Loucy (cell line): ENCODE results near the gene FAM124A.

Experiments used
- H2AFZ ChIP-seq: fragments of 200-600 bp; sonication (generic); 2 replicates; pipeline ENCODE4 v1.6.0; 2016; ENCODE audit warnings: antibody characterized with exemption, mild to moderate bottlenecking, low read length, moderate library complexity
- H3F3A ChIP-seq: fragments of 200-600 bp; 2 replicates; pipeline ENCODE4 v1.6.0; 2016; ENCODE audit warnings: antibody characterized with exemption, low read depth, mild to moderate bottlenecking
- H3K27me3 ChIP-seq: fragments of 200-600 bp; sonication (generic); 2 replicates; pipeline ENCODE4 v1.6.1; 2014; ENCODE audit warnings: low read length, mild to moderate bottlenecking; ENCODE audit not compliant: insufficient read depth, poor library complexity, severe bottlenecking
- H3K36me3 ChIP-seq: fragments of 200-600 bp; sonication (generic); 2 replicates; pipeline ENCODE4 v1.6.1; 2016; ENCODE audit warnings: low read length; ENCODE audit not compliant: insufficient read depth
- H3K4me1 ChIP-seq: fragments of 200-600 bp; sonication (generic); 2 replicates; pipeline ENCODE4 v1.5.1; 2014; ENCODE audit warnings: low read length, mild to moderate bottlenecking; ENCODE audit not compliant: insufficient read depth, poor library complexity, severe bottlenecking
- H3K4me2 ChIP-seq: fragments of 200-600 bp; sonication (generic); 2 replicates; pipeline ENCODE4 v1.6.0; 2014; ENCODE audit warnings: antibody characterized with exemption, low read length, low read depth, mild to moderate bottlenecking; ENCODE audit not compliant: poor library complexity, severe bottlenecking
- H3K4me3 ChIP-seq: fragments of 200-600 bp; sonication (generic); 2 replicates; pipeline ENCODE4 v1.5.1; 2014; ENCODE audit warnings: low read length, mild to moderate bottlenecking, mixed read lengths; ENCODE audit not compliant: poor library complexity, severe bottlenecking
- H3K79me2 ChIP-seq: fragments of 200-600 bp; sonication (generic); 2 replicates; pipeline ENCODE4 v1.6.1; 2014; ENCODE audit warnings: low read length; ENCODE audit not compliant: insufficient read depth
- H3K9ac ChIP-seq: fragments of 200-600 bp; sonication (generic); 2 replicates; pipeline ENCODE4 v1.6.0; 2014; ENCODE audit warnings: mild to moderate bottlenecking, low read depth, low read length, moderate library complexity; ENCODE audit not compliant: poor library complexity, severe bottlenecking
- H3K9me2 ChIP-seq: fragments of 200-600 bp; sonication (generic); replicated peaks from 2 replicates; pipeline ENCODE4 v1.6.1; 2016; ENCODE audit warnings: low read depth, low read length, mixed read lengths
- H3K9me3 ChIP-seq: fragments of 200-600 bp; sonication (generic); 2 replicates; pipeline ENCODE4 v1.6.1; 2014; ENCODE audit warnings: mild to moderate bottlenecking, antibody characterized with exemption, low read length, low read depth; ENCODE audit not compliant: insufficient read depth
- H4K20me1 ChIP-seq: fragments of 200-600 bp; sonication (generic); 2 replicates; pipeline ENCODE4 v1.6.0; 2014; ENCODE audit warnings: antibody characterized with exemption, low read length, mild to moderate bottlenecking; ENCODE audit not compliant: insufficient read depth, poor library complexity, severe bottlenecking
- CTCF ChIP-seq: fragments of 200-600 bp; sonication (generic); conservative IDR thresholded peaks from 2 replicates; pipeline ENCODE4 v1.5.1; 2014; ENCODE audit warnings: mild to moderate bottlenecking, antibody characterized with exemption, low read length
- EZH2phosphoT487 ChIP-seq: fragments of 200-600 bp; IDR thresholded peaks from 2 replicates; pipeline ENCODE4 v1.6.1; 2018; ENCODE audit warnings: antibody characterized with exemption, mild to moderate bottlenecking, moderate library complexity, borderline replicate concordance

FAM124A gene

DNA sequence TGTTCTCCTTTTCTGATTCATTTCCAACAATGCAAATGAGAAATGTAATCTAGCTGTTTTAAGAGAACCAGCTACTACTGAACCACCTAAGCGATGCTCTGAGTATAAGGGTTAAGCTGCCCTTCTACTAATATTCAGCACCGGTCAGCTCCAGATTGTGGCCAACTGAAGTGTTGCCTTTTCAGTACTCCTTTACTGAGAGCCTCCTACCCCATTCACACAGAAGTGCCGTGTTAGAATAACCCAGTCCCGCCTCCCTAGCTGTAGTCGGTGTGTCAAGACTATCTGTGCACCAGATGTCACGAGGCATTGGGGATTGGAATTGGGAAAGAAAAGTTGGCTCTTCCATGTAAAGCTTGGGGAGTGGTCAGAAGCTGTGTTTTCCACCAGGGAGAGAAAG is 45.4 kb downstream of the FAM124A start:
- no peak overlapping the region for H3K4me3 ChIP-seq
- H3K27me3 ChIP-seq = no peaks in the 10 kb centered on the region

DNA sequence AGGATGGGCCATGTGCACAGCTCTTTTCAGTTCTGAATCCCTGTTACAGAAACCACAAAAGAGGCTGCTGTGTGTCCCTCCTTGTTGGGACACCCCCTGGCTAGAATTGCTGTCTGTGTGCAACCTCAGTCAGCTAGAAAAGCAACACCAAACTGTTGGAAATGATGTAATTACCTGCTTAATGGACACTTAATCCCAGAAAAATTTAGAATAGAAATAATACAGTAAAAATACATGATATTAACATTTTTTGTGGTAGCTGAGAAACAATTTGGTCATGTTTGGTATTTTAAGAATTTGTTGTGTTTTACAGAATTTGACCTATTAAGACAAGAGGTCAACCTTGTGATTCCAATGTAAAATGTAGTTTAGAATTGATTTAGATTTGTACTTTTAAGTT is 46.8 kb downstream of the FAM124A start:
- no peaks in the 10 kb centered on the region for H4K20me1 ChIP-seq
- no peaks in the 10 kb centered on the region for H3F3A ChIP-seq
- H3K4me1 ChIP-seq = no peaks in the 10 kb centered on the region
- TF ChIP-seq CTCF (no peak), EZH2phosphoT487 (no peak)
- no peak overlapping the region for H3K4me3 ChIP-seq
- H3K9me2 ChIP-seq = no peaks in the 10 kb centered on the region
- H2AFZ ChIP-seq = no peak overlapping the region
- H3K79me2 ChIP-seq = no peaks in the 10 kb centered on the region
- no peaks in the 10 kb centered on the region for H3K36me3 ChIP-seq
- H3K9ac ChIP-seq = no peak overlapping the region
- no peaks in the 10 kb centered on the region for H3K9me3 ChIP-seq
- H3K27me3 ChIP-seq = no peaks in the 10 kb centered on the region
- no peak overlapping the region for H3K4me2 ChIP-seq

More for the DNA sequence above, 45.4 kb downstream of the FAM124A start:
- no peaks in the 10 kb centered on the region for H3K4me1 ChIP-seq
- no peak for TF ChIP-seq EZH2phosphoT487
- TF ChIP-seq CTCF = no peak
- no peak overlapping the region for H2AFZ ChIP-seq
- H3K4me2 ChIP-seq = no peak overlapping the region
- no peaks in the 10 kb centered on the region for H3K79me2 ChIP-seq
- H4K20me1 ChIP-seq = no peaks in the 10 kb centered on the region
- H3K36me3 ChIP-seq = no peaks in the 10 kb centered on the region
- H3F3A ChIP-seq = no peaks in the 10 kb centered on the region
- H3K9me2 ChIP-seq = no peaks in the 10 kb centered on the region
- no peaks in the 10 kb centered on the region for H3K9me3 ChIP-seq
- H3K9ac ChIP-seq = no peak overlapping the region

- H3K9me3 ChIP-seq = no peaks in the 10 kb centered on the region
- no peak overlapping the region for H3K4me2 ChIP-seq
- no peaks in the 10 kb centered on the region for H3F3A ChIP-seq
Observed at GRCh38 chr13:51270623-51271415, 48.6 kb downstream of the FAM124A start.

More at GRCh38 chr13:51270623-51271415, 48.6 kb downstream of the FAM124A start:
- Histone ChIP-seq H3K36me3 (no peaks in the 10 kb centered on the region), H2AFZ (no peak overlapping the region), H3K9ac (no peak overlapping the region), H4K20me1 (no peaks in the 10 kb centered on the region), H3K4me1 (no peaks in the 10 kb centered on the region), H3K27me3 (no peaks in the 10 kb centered on the region), H3K9me2 (no peaks in the 10 kb centered on the region), H3K4me3 (no peak overlapping the region), H3K79me2 (no peaks in the 10 kb centered on the region)
- no peak for TF ChIP-seq EZH2phosphoT487
- no peak for TF ChIP-seq CTCF
